SKM-1 treated with dmso at 0.1 percent for 144 hours (cell line): Measurements from ENCODE around the gene ADCYAP1R1.
A peak's percentile ranks its signal among the peaks of the same experiment; 100 is the strongest.
"Not testable (repeated sequence)": the region's sequence is repeated elsewhere in the genome, so short reads cannot be mapped to it uniquely, and the experiment has no call there.

Experiments
- DNase-seq: peaks from one replicate; lab custom pipeline; 2025; ENCODE audit not compliant: unreplicated experiment; lab: John Stamatoyannopoulos, UW

ADCYAP1R1 gene

DNA sequence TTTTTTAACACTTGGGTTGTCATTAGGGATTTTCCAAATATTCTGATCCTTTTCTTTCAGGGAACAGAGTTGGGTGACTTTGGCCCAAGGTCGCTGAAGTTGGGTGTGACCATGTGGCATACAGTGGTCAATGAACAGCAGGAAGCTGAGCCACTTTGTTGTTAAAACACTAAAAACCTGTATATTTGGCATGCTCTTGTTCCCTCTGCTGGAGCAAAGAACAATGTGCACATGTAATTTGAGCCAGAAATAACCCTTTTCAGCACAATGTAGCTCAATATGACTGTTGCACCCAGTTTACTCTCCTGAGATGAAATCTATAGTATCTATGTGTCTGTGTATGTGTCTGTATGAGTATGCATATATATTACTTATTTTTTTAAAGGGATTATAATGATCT lies 74.9 kb downstream of the ADCYAP1R1 start:
- no peak for DNase-seq

DNA sequence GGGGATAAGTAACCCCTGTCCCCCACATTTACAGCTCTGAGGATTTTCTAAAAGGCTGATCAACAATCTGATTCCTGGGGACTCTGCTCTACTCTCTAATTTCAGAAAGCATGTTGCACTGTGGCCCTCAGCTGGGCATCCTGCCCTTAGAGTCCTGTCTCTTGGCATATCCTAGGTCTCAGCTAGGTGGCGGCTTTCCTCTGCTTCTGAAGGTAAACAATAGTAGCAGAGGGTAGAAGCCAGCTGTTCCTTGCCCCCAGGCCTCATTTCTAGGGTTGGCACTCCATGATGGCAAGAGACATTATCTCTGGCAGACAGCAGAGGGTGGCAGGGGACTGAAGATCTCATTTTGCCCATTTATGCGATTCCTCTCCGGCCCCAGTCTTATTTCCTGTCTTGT lies 77.0 kb downstream of the ADCYAP1R1 start:
- no peak for DNase-seq

DNA sequence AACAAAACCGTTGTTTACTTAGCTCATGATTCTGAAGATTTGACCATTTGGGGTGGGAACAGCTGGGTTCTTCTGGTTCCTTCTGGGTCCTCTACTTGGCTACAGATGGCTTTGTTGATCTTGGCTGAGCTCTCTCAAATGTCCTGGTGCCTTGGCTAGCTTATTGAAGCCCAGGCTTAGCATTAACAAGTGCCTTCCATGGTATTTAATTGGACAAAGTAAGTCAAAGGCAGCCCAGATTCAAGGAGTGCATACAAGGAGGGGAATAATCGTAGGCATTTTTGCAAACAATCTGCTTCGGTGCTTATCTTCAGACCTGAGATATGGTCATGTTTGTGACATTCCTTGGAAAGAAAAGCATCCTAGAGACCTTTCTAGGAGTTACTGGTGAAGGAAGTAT lies 81.4 kb downstream of the ADCYAP1R1 start:
- no peak for DNase-seq

DNA sequence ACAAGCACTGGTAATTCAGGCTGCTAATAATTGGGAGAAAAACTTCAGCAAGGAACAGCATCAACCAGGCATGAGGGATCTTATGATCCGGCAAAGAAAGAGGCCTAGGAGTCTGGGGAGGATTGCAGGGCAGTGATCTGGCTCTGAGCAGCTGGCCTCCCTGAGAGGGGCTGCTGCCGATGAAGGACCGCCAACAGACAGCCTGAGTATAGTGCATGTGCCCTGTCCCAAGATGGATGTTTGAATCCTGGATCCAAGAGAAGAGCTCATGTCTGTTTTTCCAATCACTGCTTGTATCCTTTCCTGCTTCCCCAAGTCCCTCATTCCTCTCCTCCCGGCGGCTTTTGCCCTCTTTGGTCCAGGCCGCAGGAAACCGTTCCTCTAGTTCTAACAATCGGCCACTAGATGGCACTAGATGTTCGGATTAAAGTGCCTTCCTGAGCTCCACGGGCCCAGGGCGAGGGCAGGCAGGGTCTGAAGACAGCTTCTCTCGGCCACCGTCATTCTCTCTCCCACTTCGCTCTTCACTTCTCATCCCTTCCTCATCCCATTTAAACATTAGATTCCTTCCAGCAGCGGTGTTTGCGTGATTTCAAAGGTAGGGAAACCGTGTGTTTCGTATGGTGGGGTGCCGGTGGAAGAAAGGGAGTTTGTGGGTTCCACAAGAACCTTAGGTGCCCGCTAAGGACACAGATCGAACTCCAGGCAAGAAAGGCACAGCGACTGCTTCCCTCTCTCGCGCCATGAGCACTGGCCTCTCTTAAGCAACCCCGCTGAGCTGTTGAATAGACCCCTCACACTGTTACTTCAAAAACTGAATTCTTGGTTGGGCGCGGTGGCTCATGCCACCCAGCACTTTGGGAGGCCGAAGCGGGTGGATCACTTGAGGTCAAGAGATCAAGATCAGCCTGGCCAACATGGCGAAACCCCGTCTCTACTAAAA lies 82.4 kb downstream of the ADCYAP1R1 start:
- peak; percentile 67 for DNase-seq

DNA sequence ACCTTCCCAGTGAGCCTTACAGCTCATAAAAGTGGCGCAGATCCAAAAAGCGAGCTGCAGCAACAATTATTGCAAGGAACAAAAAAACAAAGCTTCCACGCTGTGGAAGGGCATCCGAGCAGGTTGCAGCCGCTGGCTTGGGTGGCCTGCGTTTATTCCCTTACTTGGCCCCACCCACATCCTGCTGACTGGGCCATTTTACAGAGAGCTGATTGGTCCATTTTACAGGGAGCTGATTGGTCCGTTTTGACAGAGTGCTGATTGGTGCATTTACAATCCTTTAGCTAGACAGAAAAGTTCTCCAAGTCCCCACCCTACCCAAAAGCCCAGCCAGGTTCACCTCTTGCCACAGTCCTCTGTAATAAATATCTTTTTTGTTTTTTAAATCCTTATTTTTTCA lies 85.1 kb downstream of the ADCYAP1R1 start:
- no peak for DNase-seq

DNA sequence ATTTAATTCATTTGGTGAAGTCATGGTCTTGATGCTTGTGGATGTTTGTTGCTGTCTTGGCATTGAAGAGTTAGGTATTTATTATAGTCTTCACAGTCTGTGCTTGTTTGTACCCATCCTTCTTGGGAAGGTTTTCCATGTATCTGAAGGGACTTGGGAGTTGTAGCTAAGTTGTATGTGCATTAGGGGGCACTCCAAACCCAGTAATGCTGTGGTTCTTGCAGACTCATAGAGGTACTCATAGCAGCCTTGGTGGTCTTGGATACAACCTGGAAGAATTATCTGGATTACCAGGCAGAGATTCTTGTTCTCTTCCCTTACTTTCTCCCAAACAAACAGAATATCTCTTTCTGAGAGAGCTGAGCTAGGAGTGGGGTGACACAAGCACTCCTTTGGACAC lies 93.2 kb downstream of the ADCYAP1R1 start:
- no peak for DNase-seq

DNA sequence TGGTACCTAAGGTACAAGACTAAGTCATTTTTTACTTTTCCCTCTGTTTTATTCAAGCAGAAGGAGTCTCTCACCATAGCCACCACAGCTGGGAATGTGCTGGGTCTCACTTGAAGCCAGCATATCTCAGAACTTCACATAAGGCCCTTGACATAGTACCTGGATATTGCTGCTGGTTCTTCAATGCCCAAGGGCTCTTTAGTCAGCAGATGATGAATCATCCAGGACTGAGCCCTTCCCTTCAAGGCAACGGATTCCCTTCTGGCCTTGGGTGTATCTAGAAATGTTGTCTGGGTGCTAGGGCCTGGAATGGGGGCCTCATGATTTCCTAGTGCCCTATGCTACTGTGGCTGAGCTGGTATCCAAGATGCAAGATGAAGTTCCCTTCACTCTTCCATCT lies 93.9 kb downstream of the ADCYAP1R1 start:
- DNase-seq = no peak

DNA sequence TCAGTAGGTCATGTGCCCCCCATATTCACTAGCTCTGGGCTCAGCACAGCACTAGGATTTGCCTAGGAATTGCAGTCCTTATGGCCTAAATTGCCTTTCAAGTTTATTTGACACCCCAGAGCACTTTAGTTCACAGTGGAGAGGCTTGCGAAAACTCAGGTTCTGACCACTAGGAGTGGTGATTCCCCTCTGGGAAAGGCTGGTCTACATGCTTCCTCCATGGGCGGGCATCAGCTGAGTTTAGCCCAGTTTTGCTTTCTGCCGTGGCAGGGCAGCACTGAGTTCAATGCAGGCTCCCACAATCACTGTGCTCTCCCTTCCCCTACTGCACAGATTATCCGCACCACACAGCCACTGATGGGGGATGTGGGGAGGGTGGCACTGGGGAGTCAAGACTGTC lies 94.4 kb downstream of the ADCYAP1R1 start:
- DNase-seq = no peak

DNA sequence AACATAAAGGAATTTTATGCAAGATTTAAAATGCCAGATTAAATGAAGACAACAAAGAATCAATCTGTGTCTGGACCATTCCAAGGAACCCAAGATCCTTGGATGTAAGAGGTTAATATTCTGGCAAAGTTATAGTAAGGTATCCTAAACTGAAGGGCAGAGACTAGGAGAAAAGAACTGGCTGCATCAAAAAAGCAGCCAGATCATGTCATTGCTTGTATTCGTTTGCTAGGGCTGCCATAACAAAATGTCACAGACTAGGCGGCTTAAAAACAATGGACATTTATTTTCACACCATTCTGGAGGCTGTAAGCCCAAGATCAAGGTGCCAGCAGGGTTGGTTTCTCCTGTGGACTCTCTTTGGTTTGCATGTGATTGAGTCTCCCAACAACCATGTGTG lies 99.7 kb downstream of the ADCYAP1R1 start:
- DNase-seq = no peak

DNA sequence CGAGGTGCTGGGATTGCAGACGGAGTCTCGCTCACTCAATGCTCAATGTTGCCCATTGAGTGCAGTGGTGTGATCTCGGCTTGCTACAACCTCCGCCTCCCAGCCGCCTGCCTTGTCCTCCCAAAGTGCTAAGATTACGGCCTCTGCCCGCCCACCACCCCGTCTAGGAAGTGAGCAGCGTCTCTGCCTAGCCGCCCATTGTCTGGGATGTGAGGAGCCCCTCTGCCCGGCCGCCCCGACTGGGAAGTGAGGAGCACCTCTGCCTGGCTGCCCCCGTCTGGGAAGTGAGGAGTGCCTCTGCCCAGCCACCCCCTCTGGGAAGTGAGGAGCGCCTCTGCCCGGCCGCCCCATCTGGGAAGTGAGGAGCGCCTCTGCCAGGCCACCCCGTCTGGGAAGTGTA lies 101.2 kb downstream of the ADCYAP1R1 start:
- DNase-seq = not testable (repeated sequence)

DNA sequence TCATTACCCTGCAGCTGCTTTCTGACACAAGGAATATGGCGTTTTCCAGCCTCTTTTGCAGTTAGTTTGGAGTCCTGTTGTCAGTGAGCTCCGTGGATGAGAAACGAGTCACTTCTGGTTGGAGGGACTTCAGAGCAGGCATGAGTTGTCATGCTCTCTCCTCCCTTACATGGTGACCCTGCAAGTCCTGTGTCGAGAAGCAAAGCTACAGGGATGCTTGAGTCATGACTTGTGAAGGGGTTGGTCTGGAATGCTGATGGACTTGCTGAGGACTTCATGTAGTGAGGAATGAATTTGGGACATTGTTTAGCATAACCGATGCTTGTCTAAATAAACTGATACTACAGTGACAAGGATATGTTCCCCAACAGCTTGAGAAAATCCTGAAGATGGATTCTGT lies 108.8 kb downstream of the ADCYAP1R1 start:
- DNase-seq = no peak
